DLD1 (cell line): Measurements from ENCODE around the gene UBXN6.

Experiments
- in situ Hi-C: cut with HindIII; loops from 2 replicates; pipeline ENCODE4 v1.10.0; 2017; ENCODE audit warnings: low sequenced_read_pairs

Gene UBXN6

GRCh38 chr19:4443188-4443587, 14.4 kb downstream of the UBXN6 start:
- in situ Hi-C loops, result no loop called here

- in situ Hi-C loops, result no loop called here
Measured at GRCh38 chr19:4442819-4443146, 14.8 kb downstream of the UBXN6 start.

- in situ Hi-C loops, result no loop called here
Measured at GRCh38 chr19:4441994-4442818, 15.4 kb downstream of the UBXN6 start.

GRCh38 chr19:4439243-4439642, 18.4 kb downstream of the UBXN6 start:
- in situ Hi-C loops, result no loop called here

GRCh38 chr19:4437103-4437502, 20.5 kb downstream of the UBXN6 start:
- in situ Hi-C loops, result no loop called here

GRCh38 chr19:4436231-4436630, 21.4 kb downstream of the UBXN6 start:
- in situ Hi-C loops, result no loop called here

GRCh38 chr19:4434391-4434790, 23.2 kb downstream of the UBXN6 start:
- in situ Hi-C loops, result no loop called here

GRCh38 chr19:4432918-4433506, 24.6 kb downstream of the UBXN6 start:
- in situ Hi-C loops, result no loop called here

- in situ Hi-C loops, result no loop called here
Measured at GRCh38 chr19:4431808-4432674, 25.6 kb downstream of the UBXN6 start.

GRCh38 chr19:4431296-4431695, 26.3 kb downstream of the UBXN6 start:
- in situ Hi-C loops, result no loop called here

GRCh38 chr19:4430760-4431159, 26.8 kb downstream of the UBXN6 start:
- in situ Hi-C loops, result no loop called here

- in situ Hi-C loops, result no loop called here
Measured at GRCh38 chr19:4429771-4430171, 27.8 kb downstream of the UBXN6 start.

- in situ Hi-C loops, result no loop called here
Measured at GRCh38 chr19:4429256-4429655, 28.3 kb downstream of the UBXN6 start.

- in situ Hi-C loops, result no loop called here
Measured at GRCh38 chr19:4428326-4428975, 29.1 kb downstream of the UBXN6 start.

- in situ Hi-C loops, result no loop called here
Measured at GRCh38 chr19:4425537-4425936, 32.1 kb downstream of the UBXN6 start.

GRCh38 chr19:4423416-4424126, 34.0 kb downstream of the UBXN6 start:
- in situ Hi-C loops, result no loop called here

- in situ Hi-C loops, result no loop called here
Measured at GRCh38 chr19:4416268-4416667, 41.3 kb downstream of the UBXN6 start.

- in situ Hi-C loops, result no loop called here
Measured at GRCh38 chr19:4415352-4415751, 42.2 kb downstream of the UBXN6 start.

GRCh38 chr19:4414800-4415321, 42.7 kb downstream of the UBXN6 start:
- in situ Hi-C loops, result no loop called here

- in situ Hi-C loops, result no loop called here
Measured at GRCh38 chr19:4414144-4414799, 43.3 kb downstream of the UBXN6 start.
